ENCODE data around the gene MMP15.

- TF ChIP-seq POLR2A (IDR thresholded peaks at IDR 0.05) (no peak), CTCF (IDR thresholded peaks at IDR 0.05) (no peak)
Measured at GRCh38 chr16:58088091-58088490, 62.5 kb downstream of the MMP15 start.
